Uterus (tissue), 4 donors: ENCODE data around the gene RMDN3. TPM values are rescaled to one million over a fixed set of nuclear protein-coding genes. Genes with fewer than 3 reads are reported as not detected.

ENCODE experiments used
- DNase-seq, 2 donors: peaks; one replicate each; pipeline ENCODE4 v3.0.0-alpha.2; 2019 to 2020
- H3K27ac ChIP-seq, 2 donors: fragments of 200-600 bp; sonication (generic); 1 replicate in 1 of 2; 2 replicates in 1 of 2; pipeline ENCODE4 v1.5.1; 2016 to 2018
- H3K27me3 ChIP-seq, 2 donors: fragments of 200-600 bp; sonication (generic); one replicate each; pipeline ENCODE4 v1.5.1; 2018 to 2019; ENCODE audit warnings: control low read depth in 1 of 2
- H3K36me3 ChIP-seq, 2 donors: fragments of 200-600 bp; sonication (generic); one replicate each; pipeline ENCODE4 v1.5.1; 2019; ENCODE audit warnings: control low read depth in 1 of 2
- H3K4me1 ChIP-seq, 2 donors: fragments of 200-600 bp; sonication (generic); one replicate each; pipeline ENCODE4 v1.5.1; 2018 to 2019; ENCODE audit warnings: control low read depth in 1 of 2
- H3K4me3 ChIP-seq, 2 donors: fragments of 200-600 bp; sonication (generic); 1 replicate in 1 of 2; 2 replicates in 1 of 2; pipeline ENCODE4 v1.5.1; 2018 to 2019; ENCODE audit warnings: mild to moderate bottlenecking in 1 of 2
- H3K9me3 ChIP-seq, 2 donors: fragments of 200-600 bp; sonication (generic); one replicate each; pipeline ENCODE4 v1.5.1; 2019; ENCODE audit warnings: control low read depth in 1 of 2
- POLR2A ChIP-seq, 2 donors: fragments of 450-650 bp; IDR thresholded peaks; one replicate each; pipeline ENCODE4 v1.6.1; 2016; ENCODE audit warnings: antibody characterized with exemption in 2 of 2, mild to moderate bottlenecking in 1 of 2, moderate library complexity in 1 of 2
- intact Hi-C: fragments of 100-400 bp; cut with DNase I; formaldehyde crosslinking; loops from one replicate; pipeline ENCODE4 v1.15.1; 2023; ENCODE audit warnings: low total_unique reads
- total RNA-seq, 4 donors: library from RNA; depleted of rRNA in 3 of 4; stranded (reverse); fragments of >200 nt in 3 of 4; gene quantifications; one replicate each; pipeline versions ENCODE4 v1.1.0 to v1.2.4, GENCODE V29; 2014 to 2023
- TF ChIP-seq, protein P1 (sequence below), 4 experiments: fragments of 200-600 bp in 2 of 4; fragments of 450-650 bp in 2 of 4; sonication (generic) in 2 of 4; IDR thresholded peaks; one replicate each; pipeline ENCODE4 v1.5.1; 2016 to 2019; ENCODE audit warnings: antibody characterized with exemption in 4 of 4, mild to moderate bottlenecking in 2 of 4, moderate library complexity in 1 of 4
- donor health status: DM: yes; HTN: yes; CAD: no.

RMDN3 gene
- total RNA-seq, 4 donors from 2014 or later = 6.4 to 27.0 (median 16.1) TPM

DNA sequence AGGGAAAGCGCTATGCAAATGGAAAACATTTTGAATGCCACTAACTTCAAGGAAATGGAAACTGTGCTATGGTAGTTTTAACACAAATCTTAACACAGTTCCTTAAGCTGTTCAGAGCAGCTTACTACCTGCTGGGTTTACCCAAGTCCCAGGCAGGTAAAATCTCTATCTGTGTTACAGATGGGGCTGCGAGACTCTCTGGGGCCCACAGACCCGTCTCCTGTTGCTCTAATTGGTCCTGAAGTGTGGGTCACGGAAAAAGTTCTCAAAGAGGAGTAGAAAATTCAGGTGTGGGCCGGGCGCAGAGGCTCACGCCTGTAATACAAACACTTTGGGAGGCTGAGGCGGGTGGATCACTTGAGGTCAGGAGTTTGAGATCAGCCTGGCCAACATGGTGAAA, 34.9 kb upstream of the RMDN3 start:
- H3K4me1 ChIP-seq = no peaks in the 10 kb centered on the region
- DNase-seq = no peak
- intact Hi-C loops = no loop called here
- no peaks in the 10 kb centered on the region for H3K9me3 ChIP-seq
- H3K36me3 ChIP-seq = no peaks in the 10 kb centered on the region
- no peak overlapping the region for H3K27ac ChIP-seq
- no peaks in the 10 kb centered on the region for H3K27me3 ChIP-seq
- TF ChIP-seq POLR2A (IDR thresholded peaks at IDR 0.05) = no peak
- TF ChIP-seq, protein P1, sequence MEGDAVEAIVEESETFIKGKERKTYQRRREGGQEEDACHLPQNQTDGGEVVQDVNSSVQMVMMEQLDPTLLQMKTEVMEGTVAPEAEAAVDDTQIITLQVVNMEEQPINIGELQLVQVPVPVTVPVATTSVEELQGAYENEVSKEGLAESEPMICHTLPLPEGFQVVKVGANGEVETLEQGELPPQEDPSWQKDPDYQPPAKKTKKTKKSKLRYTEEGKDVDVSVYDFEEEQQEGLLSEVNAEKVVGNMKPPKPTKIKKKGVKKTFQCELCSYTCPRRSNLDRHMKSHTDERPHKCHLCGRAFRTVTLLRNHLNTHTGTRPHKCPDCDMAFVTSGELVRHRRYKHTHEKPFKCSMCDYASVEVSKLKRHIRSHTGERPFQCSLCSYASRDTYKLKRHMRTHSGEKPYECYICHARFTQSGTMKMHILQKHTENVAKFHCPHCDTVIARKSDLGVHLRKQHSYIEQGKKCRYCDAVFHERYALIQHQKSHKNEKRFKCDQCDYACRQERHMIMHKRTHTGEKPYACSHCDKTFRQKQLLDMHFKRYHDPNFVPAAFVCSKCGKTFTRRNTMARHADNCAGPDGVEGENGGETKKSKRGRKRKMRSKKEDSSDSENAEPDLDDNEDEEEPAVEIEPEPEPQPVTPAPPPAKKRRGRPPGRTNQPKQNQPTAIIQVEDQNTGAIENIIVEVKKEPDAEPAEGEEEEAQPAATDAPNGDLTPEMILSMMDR (IDR thresholded peaks at IDR 0.05) = no peak
- no peak overlapping the region for H3K4me3 ChIP-seq

DNA sequence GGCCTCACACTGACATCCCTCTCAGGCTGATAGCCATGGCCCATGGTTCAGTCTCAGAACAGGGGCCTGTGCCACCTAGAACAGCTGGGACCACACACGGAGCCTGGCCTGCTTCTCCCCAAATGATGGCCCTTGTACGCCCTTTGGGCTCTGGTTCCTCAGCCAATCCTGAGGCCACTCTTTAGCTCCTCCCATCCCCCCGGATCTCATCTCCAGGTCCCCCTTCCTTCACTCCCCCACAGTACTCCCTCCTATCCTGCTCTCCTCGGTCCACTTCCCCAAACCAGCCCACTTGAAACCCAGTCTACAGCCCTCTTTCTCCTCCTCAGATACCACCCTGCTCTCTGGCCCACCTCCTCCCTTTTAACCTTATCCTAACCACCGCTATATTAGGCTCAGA, 34.1 kb upstream of the RMDN3 start:
- Histone ChIP-seq H3K27ac (no peak overlapping the region), H3K4me3 (no peak overlapping the region), H3K27me3 (no peaks in the 10 kb centered on the region), H3K36me3 (no peaks in the 10 kb centered on the region), H3K9me3 (no peaks in the 10 kb centered on the region), H3K4me1 (no peaks in the 10 kb centered on the region)
- intact Hi-C loops = no loop called here
- TF ChIP-seq, protein P1 (IDR thresholded peaks at IDR 0.05) = no peak
- TF ChIP-seq POLR2A (IDR thresholded peaks at IDR 0.05) = no peak
- no peak for DNase-seq

DNA sequence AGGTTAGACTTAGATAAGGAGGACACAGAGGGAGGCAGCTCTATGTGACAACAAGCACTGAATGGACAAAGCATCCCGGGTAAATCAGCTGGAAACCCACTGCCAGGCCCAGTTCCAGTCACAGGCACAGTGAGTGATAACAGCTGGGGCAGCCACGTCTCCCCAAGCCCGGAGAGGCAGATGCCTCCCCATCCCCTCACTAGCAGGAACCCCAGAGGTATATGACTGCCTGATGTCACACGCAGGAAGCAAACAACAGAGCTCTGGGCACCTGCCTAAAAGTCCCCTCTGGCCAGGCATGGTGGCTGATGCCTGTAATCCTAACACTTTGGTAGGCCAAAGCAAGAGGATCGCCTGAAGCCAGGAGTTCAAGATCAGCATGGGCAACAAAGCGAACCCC, 32.9 kb upstream of the RMDN3 start:
- H3K27ac ChIP-seq = no peak overlapping the region
- H3K9me3 ChIP-seq = no peaks in the 10 kb centered on the region

DNA sequence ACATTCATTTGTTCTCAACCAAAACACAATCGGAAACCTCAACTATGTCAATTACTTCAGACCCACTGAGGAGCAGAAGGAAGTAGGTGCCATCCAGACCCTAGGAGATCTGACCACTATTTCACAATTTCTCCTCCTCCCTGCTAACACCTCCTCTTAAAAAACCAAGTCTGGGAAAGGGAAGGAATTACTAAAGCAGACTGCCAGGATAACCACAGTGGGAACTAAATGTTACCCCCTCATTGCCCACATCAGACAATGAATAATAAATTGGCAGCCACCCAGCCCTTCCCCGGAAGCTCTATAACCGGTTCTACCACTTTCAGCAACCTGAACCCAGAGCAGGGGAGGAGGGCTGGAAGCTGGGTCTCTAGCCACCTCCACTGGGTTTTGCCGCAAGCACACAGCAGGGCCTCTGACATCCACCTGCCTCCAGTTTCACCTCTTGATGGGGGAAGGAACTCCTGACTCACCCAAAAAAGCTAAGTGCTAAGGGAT, 32.3 kb upstream of the RMDN3 start:
- H3K36me3 ChIP-seq = no peaks in the 10 kb centered on the region
- H3K27ac ChIP-seq = no peak overlapping the region
- intact Hi-C loops = no loop called here
- no peaks in the 10 kb centered on the region for H3K9me3 ChIP-seq
- H3K27me3 ChIP-seq = no peaks in the 10 kb centered on the region
- TF ChIP-seq, protein P1 (IDR thresholded peaks at IDR 0.05) = no peak
- TF ChIP-seq POLR2A (IDR thresholded peaks at IDR 0.05) = no peak
- H3K4me1 ChIP-seq = no peaks in the 10 kb centered on the region
- no peak overlapping the region for H3K4me3 ChIP-seq
- no peak for DNase-seq

More for the DNA sequence above, 32.9 kb upstream of the RMDN3 start:
- DNase-seq = no peak
- H3K4me3 ChIP-seq = no peak overlapping the region
- no peaks in the 10 kb centered on the region for H3K36me3 ChIP-seq
- TF ChIP-seq POLR2A (IDR thresholded peaks at IDR 0.05) = no peak
- TF ChIP-seq, protein P1 (IDR thresholded peaks at IDR 0.05) = no peak
- intact Hi-C loops = no loop called here
- H3K27me3 ChIP-seq = no peaks in the 10 kb centered on the region
- no peaks in the 10 kb centered on the region for H3K4me1 ChIP-seq

DNA sequence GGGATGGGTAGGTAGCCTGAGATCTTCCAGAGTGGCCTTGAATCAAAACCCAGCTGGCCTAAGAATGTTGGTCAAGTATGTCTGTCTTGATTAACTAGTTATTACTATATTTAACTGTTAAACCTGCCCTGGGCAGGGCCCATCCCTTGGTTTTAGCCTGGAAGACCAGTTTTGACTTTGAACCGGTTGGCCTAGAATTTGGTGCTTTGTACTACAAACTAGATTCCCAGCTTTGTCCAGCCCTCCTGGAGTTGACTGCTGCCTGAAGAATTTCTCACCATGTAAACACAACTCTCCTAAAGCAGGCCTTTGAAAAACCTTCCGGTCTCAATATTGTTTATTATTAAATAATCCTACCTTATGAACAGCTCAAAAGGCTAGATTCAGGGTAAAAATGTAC, 30.8 kb upstream of the RMDN3 start:
- Histone ChIP-seq H3K4me3 (no peak overlapping the region), H3K36me3 (no peaks in the 10 kb centered on the region), H3K9me3 (no peaks in the 10 kb centered on the region), H3K27ac (no peak overlapping the region), H3K27me3 (no peaks in the 10 kb centered on the region), H3K4me1 (no peaks in the 10 kb centered on the region)
- DNase-seq = no peak
- TF ChIP-seq, protein P1 (IDR thresholded peaks at IDR 0.05) = no peak
- TF ChIP-seq POLR2A (IDR thresholded peaks at IDR 0.05) = no peak
- intact Hi-C loops = no loop called here
